HG03575 (cell line): ENCODE results near the gene ARHGAP6.

ENCODE experiments used
- ATAC-seq: cut with Tn5 transposase; IDR thresholded peaks from one replicate; pipeline ENCODE4 v1.9.1; 2021; ENCODE audit not compliant: unreplicated experiment, insufficient number of reproducible peaks, low FRiP score; ENCODE audit errors: extremely low read depth

The ARHGAP6 gene

GRCh38 chrX:11665168-11666111, at the start of gene ARHGAP6:
Gene ARHGAP6 (minus strand): TSS chrX:11665920. CDS start chrX:11664828, 1,092 bp downstream.
- no peak for ATAC-seq

- ATAC-seq: no peak
Measured at GRCh38 chrX:11704725-11705495, 39.2 kb upstream of the ARHGAP6 start.

- ATAC-seq: no peak
Measured at GRCh38 chrX:11703855-11704254, 38.1 kb upstream of the ARHGAP6 start.

- no peak for ATAC-seq
Measured at GRCh38 chrX:11702965-11703631, 37.4 kb upstream of the ARHGAP6 start.

GRCh38 chrX:11702420-11702819, 36.7 kb upstream of the ARHGAP6 start:
- ATAC-seq: no peak

- no peak for ATAC-seq
Measured at GRCh38 chrX:11698702-11699101, 33.0 kb upstream of the ARHGAP6 start.

- ATAC-seq: no peak
Measured at GRCh38 chrX:11688201-11688600, 22.5 kb upstream of the ARHGAP6 start.

GRCh38 chrX:11687157-11687556, 21.4 kb upstream of the ARHGAP6 start:
- ATAC-seq: no peak

- no peak for ATAC-seq
Measured at GRCh38 chrX:11683057-11683456, 17.3 kb upstream of the ARHGAP6 start.

- ATAC-seq: no peak
Measured at GRCh38 chrX:11678158-11678557, 12.4 kb upstream of the ARHGAP6 start.

GRCh38 chrX:11672213-11672612, 6.5 kb upstream of the ARHGAP6 start:
- ATAC-seq: no peak

- ATAC-seq: no peak
Measured at GRCh38 chrX:11670316-11670715, 4.6 kb upstream of the ARHGAP6 start.

- no peak for ATAC-seq
Measured at GRCh38 chrX:11666952-11667685, 1.4 kb upstream of the ARHGAP6 start.

GRCh38 chrX:11666164-11666563, 444 bp upstream of the ARHGAP6 start:
- ATAC-seq: no peak

- no peak for ATAC-seq
Measured at GRCh38 chrX:11664211-11665167, 1.2 kb downstream of the ARHGAP6 start.

GRCh38 chrX:11663875-11664210, 1.9 kb downstream of the ARHGAP6 start:
- ATAC-seq: no peak

- no peak for ATAC-seq
Measured at GRCh38 chrX:11655282-11656015, 10.3 kb downstream of the ARHGAP6 start.
